DND-41 (cell line): Measurements from ENCODE around the gene PNPLA1.

Experiments used
- ATAC-seq: fragments of 200-7000 bp; cut with Tn5 transposase; 3 replicates; pipeline ENCODE4 v1.9.1; 2021; ENCODE audit warnings: low read depth; ENCODE audit not compliant: insufficient read depth
- DNase-seq: peaks from one replicate; pipeline ENCODE4 v3.0.0-alpha.2; 2020
- H2AFZ ChIP-seq: 2 replicates; pipeline ENCODE4 v1.6.0; 2012; ENCODE audit warnings: low read depth, low read length
- H3K27ac ChIP-seq: 2 replicates; pipeline ENCODE4 v1.5.1; 2012; ENCODE audit warnings: low read length, inconsistent platforms
- H3K27me3 ChIP-seq: fragments of 200-600 bp; sonication (generic); 2 replicates; pipeline ENCODE4 v1.6.0; 2012; ENCODE audit warnings: low read length, mild to moderate bottlenecking, inconsistent platforms; ENCODE audit not compliant: insufficient read depth, poor library complexity
- H3K36me3 ChIP-seq: 2 replicates; pipeline ENCODE4 v1.5.1; 2012; ENCODE audit warnings: low read length, inconsistent platforms; ENCODE audit not compliant: insufficient read depth
- H3K4me1 ChIP-seq: 2 replicates; pipeline ENCODE4 v1.5.1; 2012; ENCODE audit warnings: mild to moderate bottlenecking, low read length; ENCODE audit not compliant: insufficient read depth
- H3K4me2 ChIP-seq: 2 replicates; pipeline ENCODE4 v1.6.0; 2012; ENCODE audit warnings: mild to moderate bottlenecking, moderate library complexity, low read length, inconsistent platforms; ENCODE audit not compliant: insufficient read depth
- H3K4me3 ChIP-seq, 2 experiments: fragments of 200-600 bp in 1 of 2; shearing (Covaris generic) in 1 of 2; 2 replicates each; pipeline ENCODE4 v1.5.1; 2012 to 2016; ENCODE audit warnings: inconsistent platforms in 2 of 2, low read length in 2 of 2, mild to moderate bottlenecking in 2 of 2, low read depth in 1 of 2, moderate library complexity in 1 of 2
- H3K79me2 ChIP-seq: 2 replicates; pipeline ENCODE4 v1.6.0; 2012; ENCODE audit warnings: low read length, inconsistent platforms; ENCODE audit not compliant: insufficient read depth
- H3K9ac ChIP-seq: 2 replicates; pipeline ENCODE4 v1.6.0; 2012; ENCODE audit warnings: low read depth, mild to moderate bottlenecking, inconsistent platforms, low read length, moderate library complexity
- H3K9me3 ChIP-seq: 2 replicates; pipeline ENCODE4 v1.5.1; 2012; ENCODE audit warnings: low read length, moderate library complexity, mild to moderate bottlenecking, inconsistent platforms; ENCODE audit not compliant: insufficient read depth, severe bottlenecking
- H4K20me1 ChIP-seq: 2 replicates; pipeline ENCODE4 v1.6.0; 2012; ENCODE audit warnings: low read length; ENCODE audit not compliant: insufficient read depth
- EZH2 ChIP-seq: IDR thresholded peaks from 3 replicates; pipeline ENCODE4 v1.6.1; 2012; ENCODE audit warnings: borderline replicate concordance, low read depth, mild to moderate bottlenecking, moderate library complexity, low read length, inconsistent platforms; ENCODE audit not compliant: severe bottlenecking
- TF ChIP-seq, protein P1 (sequence below): IDR thresholded peaks from 2 replicates; pipeline ENCODE4 v1.5.1; 2012; ENCODE audit warnings: borderline replicate concordance, low read length, moderate library complexity, mild to moderate bottlenecking; ENCODE audit not compliant: poor library complexity, severe bottlenecking; ENCODE audit errors: extremely low read depth

The PNPLA1 gene

DNA sequence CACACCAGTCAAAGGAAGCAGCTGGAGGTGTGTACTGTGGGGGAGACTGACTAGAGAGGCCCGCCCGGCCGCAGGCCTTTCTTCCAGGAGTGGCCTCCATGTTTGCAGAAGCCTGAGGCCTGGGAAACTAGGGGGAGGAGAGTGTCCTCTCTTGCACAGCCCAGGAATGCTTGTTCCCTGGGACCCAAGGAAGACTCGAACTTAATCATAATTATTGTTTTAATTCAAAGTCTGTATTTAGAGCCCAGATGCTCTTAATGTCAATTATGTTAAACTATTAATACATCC is 43.7 kb downstream of the PNPLA1 start:
- H3K4me2 ChIP-seq, result no peak overlapping the region
- H3K36me3 ChIP-seq, result no peaks in the 10 kb centered on the region
- no peaks in the 10 kb centered on the region for H3K79me2 ChIP-seq
- H4K20me1 ChIP-seq, result no peaks in the 10 kb centered on the region
- no peak overlapping the region for H3K9ac ChIP-seq
- no peak overlapping the region for H3K27ac ChIP-seq
- H3K9me3 ChIP-seq, result no peaks in the 10 kb centered on the region
- ATAC-seq, result no peak
- peaks cover 8% of the 10 kb centered on the region for H3K27me3 ChIP-seq
- TF ChIP-seq, protein P1, sequence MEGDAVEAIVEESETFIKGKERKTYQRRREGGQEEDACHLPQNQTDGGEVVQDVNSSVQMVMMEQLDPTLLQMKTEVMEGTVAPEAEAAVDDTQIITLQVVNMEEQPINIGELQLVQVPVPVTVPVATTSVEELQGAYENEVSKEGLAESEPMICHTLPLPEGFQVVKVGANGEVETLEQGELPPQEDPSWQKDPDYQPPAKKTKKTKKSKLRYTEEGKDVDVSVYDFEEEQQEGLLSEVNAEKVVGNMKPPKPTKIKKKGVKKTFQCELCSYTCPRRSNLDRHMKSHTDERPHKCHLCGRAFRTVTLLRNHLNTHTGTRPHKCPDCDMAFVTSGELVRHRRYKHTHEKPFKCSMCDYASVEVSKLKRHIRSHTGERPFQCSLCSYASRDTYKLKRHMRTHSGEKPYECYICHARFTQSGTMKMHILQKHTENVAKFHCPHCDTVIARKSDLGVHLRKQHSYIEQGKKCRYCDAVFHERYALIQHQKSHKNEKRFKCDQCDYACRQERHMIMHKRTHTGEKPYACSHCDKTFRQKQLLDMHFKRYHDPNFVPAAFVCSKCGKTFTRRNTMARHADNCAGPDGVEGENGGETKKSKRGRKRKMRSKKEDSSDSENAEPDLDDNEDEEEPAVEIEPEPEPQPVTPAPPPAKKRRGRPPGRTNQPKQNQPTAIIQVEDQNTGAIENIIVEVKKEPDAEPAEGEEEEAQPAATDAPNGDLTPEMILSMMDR, result no peak
- no peak for TF ChIP-seq EZH2
- no peak overlapping the region for H2AFZ ChIP-seq
- no peak overlapping the region for H3K4me3 ChIP-seq
- H3K4me1 ChIP-seq, result no peaks in the 10 kb centered on the region
- no peak for DNase-seq

DNA sequence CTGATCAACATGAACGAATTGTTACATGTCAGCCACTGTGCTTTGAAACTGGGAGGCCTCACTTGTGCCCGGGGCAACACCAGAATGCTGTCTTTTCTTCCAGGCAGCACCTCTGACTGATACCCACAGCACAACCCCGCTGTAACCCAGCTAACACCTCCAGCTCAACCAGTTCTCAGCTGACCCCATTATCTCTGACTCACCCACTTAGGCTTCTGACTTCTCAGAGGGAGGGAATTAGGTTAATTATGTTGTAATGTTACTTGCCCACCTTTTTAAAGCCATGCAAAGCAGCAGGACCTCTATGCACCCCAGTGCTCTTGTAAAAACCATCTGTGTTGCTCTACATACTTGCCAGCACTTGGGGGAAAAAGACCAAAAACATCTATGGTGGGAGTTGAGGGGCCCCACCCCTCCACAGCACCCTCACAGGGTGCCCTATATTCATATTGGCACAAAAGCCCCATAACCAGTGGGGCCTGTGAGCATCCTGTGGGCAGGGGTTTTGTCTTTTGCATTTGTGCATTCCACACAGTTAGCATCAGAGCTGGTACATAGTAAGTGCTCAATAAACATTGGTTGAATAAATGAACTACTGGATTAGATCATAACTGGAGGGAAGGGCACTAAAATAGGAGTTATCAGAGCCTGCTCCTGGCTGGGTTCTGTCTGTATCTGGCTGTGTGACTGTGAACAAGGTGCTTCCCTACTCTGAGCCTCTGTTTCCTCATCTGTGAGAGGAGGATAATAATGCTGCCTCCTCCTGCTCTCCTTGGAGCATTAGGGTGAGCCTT is 44.6 kb downstream of the PNPLA1 start:
- Histone ChIP-seq H4K20me1 (no peaks in the 10 kb centered on the region), H3K27me3 (peaks cover 15% of the 10 kb centered on the region), H2AFZ (no peak overlapping the region), H3K79me2 (no peaks in the 10 kb centered on the region), H3K9me3 (no peaks in the 10 kb centered on the region), H3K36me3 (no peaks in the 10 kb centered on the region), H3K27ac (no peak overlapping the region), H3K9ac (no peak overlapping the region), H3K4me3 (no peak overlapping the region), H3K4me2 (no peak overlapping the region), H3K4me1 (no peaks in the 10 kb centered on the region)
- TF ChIP-seq, protein P1, result no peak
- TF ChIP-seq EZH2, result no peak
- ATAC-seq, result no peak
- DNase-seq, result no peak

DNA sequence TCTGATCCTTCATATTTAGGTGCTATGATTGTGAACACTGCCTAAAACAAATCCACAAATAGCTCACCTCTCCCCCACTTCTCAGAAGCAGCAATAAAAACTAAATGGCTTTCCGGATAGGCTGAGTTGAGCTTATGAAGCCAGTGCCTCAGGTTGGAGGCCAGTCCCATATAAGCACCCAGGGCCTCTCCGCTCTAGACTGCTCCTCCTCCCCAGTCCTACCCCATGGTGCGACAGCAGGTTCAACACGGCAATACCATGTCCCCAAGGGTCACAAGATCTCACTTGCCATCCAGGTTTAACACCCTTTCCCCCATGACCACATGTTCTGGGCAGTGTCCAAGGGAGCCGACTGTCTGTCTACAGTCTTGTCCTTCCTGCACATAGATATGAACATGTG is 46.1 kb downstream of the PNPLA1 start:
- H3K79me2 ChIP-seq, result no peaks in the 10 kb centered on the region
- H3K4me2 ChIP-seq, result no peak overlapping the region
- no peaks in the 10 kb centered on the region for H3K36me3 ChIP-seq
- H4K20me1 ChIP-seq, result no peaks in the 10 kb centered on the region
- H3K4me3 ChIP-seq, result no peak overlapping the region
- no peak for TF ChIP-seq EZH2
- TF ChIP-seq, protein P1, result no peak
- no peak overlapping the region for H3K9ac ChIP-seq
- ATAC-seq, result no peak
- no peak overlapping the region for H2AFZ ChIP-seq
- no peak overlapping the region for H3K27ac ChIP-seq
- H3K9me3 ChIP-seq, result no peaks in the 10 kb centered on the region
- no peaks in the 10 kb centered on the region for H3K4me1 ChIP-seq
- no peak for DNase-seq
- peaks cover 28% of the 10 kb centered on the region for H3K27me3 ChIP-seq
